ENCODE measurements around the gene SLC50A1. TPM values are rescaled to one million over a fixed set of nuclear protein-coding genes. Genes with fewer than 3 reads are reported as not detected.

Gene SLC50A1
- total RNA-seq, 1 experiment from 2014 or later = 23.4 TPM

- H3K27ac ChIP-seq = no peak overlapping the region
Measured at GRCh38 chr1:155183775-155184221, 48.1 kb downstream of the SLC50A1 start.

GRCh38 chr1:155184351-155184811 is 48.7 kb downstream of the SLC50A1 start:
- H3K9me3 ChIP-seq (replicated peaks) = no peaks in the 10 kb centered on the region
- no peaks in the 10 kb centered on the region for H3K4me1 ChIP-seq (replicated peaks)
- no peak overlapping the region for H3K27ac ChIP-seq
- no peaks in the 10 kb centered on the region for H3K36me3 ChIP-seq
- DNase-seq (ENCODE audit: low read depth in 1 of 2, low spot score in 2 of 2) = no peak
- H3K4me3 ChIP-seq = no peak overlapping the region
- no peaks in the 10 kb centered on the region for H3K27me3 ChIP-seq (replicated peaks)

More at GRCh38 chr1:155183775-155184221, 48.1 kb downstream of the SLC50A1 start:
- Histone ChIP-seq H3K4me3 (no peak overlapping the region), H3K9me3 (replicated peaks) (no peaks in the 10 kb centered on the region), H3K27me3 (replicated peaks) (no peaks in the 10 kb centered on the region), H3K4me1 (replicated peaks) (no peaks in the 10 kb centered on the region), H3K36me3 (no peaks in the 10 kb centered on the region)
- DNase-seq (ENCODE audit: low read depth in 1 of 2, low spot score in 2 of 2) = no peak

- DNase-seq (ENCODE audit: low read depth in 1 of 2, low spot score in 2 of 2) = no peak
- no peaks in the 10 kb centered on the region for H3K27me3 ChIP-seq (replicated peaks)
- H3K4me3 ChIP-seq = no peak overlapping the region
- no peak overlapping the region for H3K27ac ChIP-seq
- no peaks in the 10 kb centered on the region for H3K9me3 ChIP-seq (replicated peaks)
- no peaks in the 10 kb centered on the region for H3K4me1 ChIP-seq (replicated peaks)
- no peaks in the 10 kb centered on the region for H3K36me3 ChIP-seq
Measured at GRCh38 chr1:155184835-155185782, 49.5 kb downstream of the SLC50A1 start.

GRCh38 chr1:155185783-155186066 is 50.1 kb downstream of the SLC50A1 start:
- DNase-seq (ENCODE audit: low read depth in 1 of 2, low spot score in 2 of 2) = no peak
- H3K9me3 ChIP-seq (replicated peaks) = no peaks in the 10 kb centered on the region
- H3K4me3 ChIP-seq = no peak overlapping the region
- H3K4me1 ChIP-seq (replicated peaks) = no peaks in the 10 kb centered on the region
- no peaks in the 10 kb centered on the region for H3K36me3 ChIP-seq
- H3K27me3 ChIP-seq (replicated peaks) = no peaks in the 10 kb centered on the region
- no peak overlapping the region for H3K27ac ChIP-seq

GRCh38 chr1:155186067-155186793 is 50.6 kb downstream of the SLC50A1 start:
- H3K4me1 ChIP-seq (replicated peaks) = no peaks in the 10 kb centered on the region
- H3K27me3 ChIP-seq (replicated peaks) = no peaks in the 10 kb centered on the region
- H3K4me3 ChIP-seq = no peak overlapping the region
- no peak overlapping the region for H3K27ac ChIP-seq
- no peak for DNase-seq (ENCODE audit: low read depth in 1 of 2, low spot score in 2 of 2)
- no peaks in the 10 kb centered on the region for H3K9me3 ChIP-seq (replicated peaks)
- H3K36me3 ChIP-seq = no peaks in the 10 kb centered on the region

- H3K4me1 ChIP-seq (replicated peaks) = no peaks in the 10 kb centered on the region
- no peak overlapping the region for H3K4me3 ChIP-seq
- H3K9me3 ChIP-seq (replicated peaks) = no peaks in the 10 kb centered on the region
- H3K27ac ChIP-seq = no peak overlapping the region
- no peaks in the 10 kb centered on the region for H3K27me3 ChIP-seq (replicated peaks)
- DNase-seq (ENCODE audit: low read depth in 1 of 2, low spot score in 2 of 2) = no peak
- H3K36me3 ChIP-seq = no peaks in the 10 kb centered on the region
Measured at GRCh38 chr1:155186794-155187455, 51.3 kb downstream of the SLC50A1 start.

GRCh38 chr1:155187456-155187891 is 51.8 kb downstream of the SLC50A1 start:
- Histone ChIP-seq H3K27ac (no peak overlapping the region), H3K9me3 (replicated peaks) (no peaks in the 10 kb centered on the region), H3K27me3 (replicated peaks) (no peaks in the 10 kb centered on the region), H3K4me3 (no peak overlapping the region), H3K4me1 (replicated peaks) (peaks cover 2% of the 10 kb centered on the region; the same call in 1 of the 2 replicates), H3K36me3 (no peaks in the 10 kb centered on the region)
- DNase-seq (ENCODE audit: low read depth in 1 of 2, low spot score in 2 of 2) = no peak

GRCh38 chr1:155188268-155188667 is 52.6 kb downstream of the SLC50A1 start:
- Histone ChIP-seq H3K27me3 (replicated peaks) (no peaks in the 10 kb centered on the region), H3K27ac (no peak overlapping the region), H3K9me3 (replicated peaks) (no peaks in the 10 kb centered on the region), H3K4me3 (no peak overlapping the region), H3K4me1 (replicated peaks) (peaks cover 8% of the 10 kb centered on the region), H3K36me3 (no peaks in the 10 kb centered on the region)
- DNase-seq (ENCODE audit: low read depth in 1 of 2, low spot score in 2 of 2) = no peak

Other genes with a start within 250 kb of the SLC50A1 start
- gene PMVK, start 199.1 kb upstream of the SLC50A1 start, total RNA-seq (2014; rRNA removed; shearing (Covaris generic)) = 0.41 and 4.7 TPM in 2 replicates
- 25.2 and 30.2 TPM in 2 replicates for gene PBXIP1, start 179.8 kb upstream of the SLC50A1 start, total RNA-seq (2014; rRNA removed; shearing (Covaris generic))
- 18.0 and 20.0 TPM in 2 replicates for gene PYGO2, start 174.1 kb upstream of the SLC50A1 start, total RNA-seq (2014; rRNA removed; shearing (Covaris generic))
- 101 and 155 TPM in 2 replicates for gene SHC1, start 165.1 kb upstream of the SLC50A1 start, total RNA-seq (2014; rRNA removed; shearing (Covaris generic))
- 290 and 338 TPM in 2 replicates for gene CKS1B, start 161.2 kb upstream of the SLC50A1 start, total RNA-seq (2014; rRNA removed; shearing (Covaris generic))
- gene FLAD1, start 152.5 kb upstream of the SLC50A1 start, total RNA-seq (2014; rRNA removed; shearing (Covaris generic)) = 15.4 and 23.7 TPM in 2 replicates
- gene LENEP, start 142.3 kb upstream of the SLC50A1 start, total RNA-seq (2014; rRNA removed; shearing (Covaris generic)) = not detected in 2 replicates
- 15.3 and 24.5 TPM in 2 replicates for gene ZBTB7B, start 133.1 kb upstream of the SLC50A1 start, total RNA-seq (2014; rRNA removed; shearing (Covaris generic))
- not detected in 2 replicates for gene DCST2, start 102.1 kb upstream of the SLC50A1 start, total RNA-seq (2014; rRNA removed; shearing (Covaris generic))
- gene DCST1, start 102.0 kb upstream of the SLC50A1 start, total RNA-seq (2014; rRNA removed; shearing (Covaris generic)) = not detected in 2 replicates
- gene ADAM15, start 84.5 kb upstream of the SLC50A1 start, total RNA-seq (2014; rRNA removed; shearing (Covaris generic)) = 27.0 and 32.0 TPM in 2 replicates
- gene EFNA4, start 72.1 kb upstream of the SLC50A1 start, total RNA-seq (2014; rRNA removed; shearing (Covaris generic)) = 4.7 and 4.8 TPM in 2 replicates
- 0.21 and 0.85 TPM in 2 replicates for gene EFNA3, start 57.0 kb upstream of the SLC50A1 start, total RNA-seq (2014; rRNA removed; shearing (Covaris generic))
- gene EFNA1, start 8.0 kb upstream of the SLC50A1 start, total RNA-seq (2014; rRNA removed; shearing (Covaris generic)) = 0.89 and 0.91 TPM in 2 replicates
- 40.7 and 76.6 TPM in 2 replicates for gene DPM3, start 4.7 kb downstream of the SLC50A1 start, total RNA-seq (2014; rRNA removed; shearing (Covaris generic))
- 61.7 and 94.8 TPM in 2 replicates for gene KRTCAP2, start 37.5 kb downstream of the SLC50A1 start, total RNA-seq (2014; rRNA removed; shearing (Covaris generic))
- 0.21 and 1.1 TPM in 2 replicates for gene TRIM46, start 38.0 kb downstream of the SLC50A1 start, total RNA-seq (2014; rRNA removed; shearing (Covaris generic))
- gene THBS3, start 72.0 kb downstream of the SLC50A1 start, total RNA-seq (2014; rRNA removed; shearing (Covaris generic)) = 3.2 and 5.4 TPM in 2 replicates
- gene MTX1, start 72.8 kb downstream of the SLC50A1 start, total RNA-seq (2014; rRNA removed; shearing (Covaris generic)) = 69.7 and 86.0 TPM in 2 replicates
- gene ENTREP3, start 119.6 kb downstream of the SLC50A1 start, total RNA-seq (2014; rRNA removed; shearing (Covaris generic)) = 3.7 and 11.9 TPM in 2 replicates
- gene SCAMP3, start 126.5 kb downstream of the SLC50A1 start, total RNA-seq (2014; rRNA removed; shearing (Covaris generic)) = 54.6 and 55.9 TPM in 2 replicates
- 13.0 and 13.7 TPM in 2 replicates for gene CLK2, start 137.7 kb downstream of the SLC50A1 start, total RNA-seq (2014; rRNA removed; shearing (Covaris generic))
- 0.97 and 2.5 TPM in 2 replicates for gene HCN3, start 141.6 kb downstream of the SLC50A1 start, total RNA-seq (2014; rRNA removed; shearing (Covaris generic))
- not detected in 2 replicates for gene PKLR, start 165.6 kb downstream of the SLC50A1 start, total RNA-seq (2014; rRNA removed; shearing (Covaris generic))
- 205 and 232 TPM in 2 replicates for gene FDPS, start 173.0 kb downstream of the SLC50A1 start, total RNA-seq (2014; rRNA removed; shearing (Covaris generic))
- 39.8 and 40.9 TPM in 2 replicates for gene RUSC1, start 185.0 kb downstream of the SLC50A1 start, total RNA-seq (2014; rRNA removed; shearing (Covaris generic))